Superior temporal gyrus (tissue), 1 donor: ENCODE measurements around the gene LRRC27.

Experiments
- DNase-seq: peaks from one replicate; pipeline ENCODE4 v3.0.0-alpha.2; 2016; ENCODE audit errors: extremely low spot score

The LRRC27 gene

GRCh38 chr10:132427006-132427771 lies 95.2 kb downstream of the LRRC27 start:
- DNase-seq: no peak

- DNase-seq: no peak
Observed at GRCh38 chr10:132427939-132428367, 96.0 kb downstream of the LRRC27 start.

GRCh38 chr10:132428486-132428995 lies 96.5 kb downstream of the LRRC27 start:
- DNase-seq: no peak
